Kidney (tissue), 14 donors: ENCODE results near the gene PPM1H. TPM values are rescaled to one million over a fixed set of nuclear protein-coding genes. Genes with fewer than 3 reads are reported as not detected.

Source experiments
- DNase-seq, 5 donors: peaks; one replicate each; pipeline ENCODE4 v3.0.0-alpha.2; 2013 to 2020
- FAIRE-seq: peaks from 2 replicates; lab custom pipeline; 2012; peaks lifted over from hg19 to GRCh38; lab: Jason Lieb, UNC
- H3K27ac ChIP-seq, 2 donors: one replicate each; pipeline ENCODE4 v1.7.0; 2013; ENCODE audit warnings: low read depth in 2 of 2, low read length in 2 of 2, inconsistent platforms in 1 of 2
- H3K27me3 ChIP-seq: one replicate; pipeline ENCODE4 v1.7.1; 2013; ENCODE audit warnings: low read length, inconsistent platforms; ENCODE audit not compliant: control insufficient read depth, insufficient read depth
- H3K36me3 ChIP-seq, 3 donors: one replicate each; pipeline versions ENCODE4 v1.7.0 to v1.7.1; 2013; ENCODE audit warnings: low read length in 3 of 3, control low read depth in 1 of 3, inconsistent platforms in 1 of 3; ENCODE audit not compliant: insufficient read depth in 3 of 3, control insufficient read depth in 2 of 3
- H3K4me1 ChIP-seq, 3 donors: one replicate each; pipeline versions ENCODE4 v1.7.0 to v1.7.1; 2013; ENCODE audit warnings: low read length in 3 of 3, inconsistent platforms in 1 of 3, low read depth in 1 of 3; ENCODE audit not compliant: control insufficient read depth in 2 of 3, insufficient read depth in 2 of 3
- H3K4me3 ChIP-seq, 3 donors: one replicate each; pipeline versions ENCODE4 v1.7.0 to v1.8.1; 2013; ENCODE audit warnings: low read length in 3 of 3, control low read depth in 1 of 3, inconsistent platforms in 1 of 3
- H3K9ac ChIP-seq, 3 donors: one replicate each; pipeline versions ENCODE4 v1.7.0 to v1.7.1; 2013; ENCODE audit warnings: low read length in 3 of 3, control low read depth in 1 of 3, inconsistent platforms in 1 of 3
- H3K9me3 ChIP-seq, 3 donors: one replicate each; pipeline versions ENCODE4 v1.7.0 to v1.7.1; 2013; ENCODE audit warnings: low read length in 3 of 3, control low read depth in 1 of 3, inconsistent platforms in 1 of 3; ENCODE audit not compliant: control insufficient read depth in 2 of 3, insufficient read depth in 1 of 3
- intact Hi-C: fragments of 100-400 bp; cut with DNase I; formaldehyde crosslinking; loops from one replicate; pipeline ENCODE4 v1.11.1; 2022
- polyA plus RNA-seq: library from polyadenylated mRNA; stranded (reverse); fragments of 350-450 nt; fragmentation: Illumina TruSeq; extraction: RNeasy Lipid Tissue Mini Kit (QIAGEN cat#74804); gene quantifications from one replicate; pipeline ENCODE4 v1.2.3, GENCODE V29; 2014; ENCODE audit warnings: low read depth, low replicate concordance; ENCODE audit not compliant: insufficient read depth
- total RNA-seq: library from RNA; stranded (reverse); fragmentation: NEBNext Ultra II Directional; extraction: Animal tissue kit (Norgen Biotek cat#: 25700); gene quantifications from one replicate; pipeline ENCODE4 v1.2.1, GENCODE V29; 2021
- TF ChIP-seq, protein P1 (sequence below): IDR thresholded peaks from 3 replicates; pipeline ENCODE4 v1.5.1; 2012; ENCODE audit warnings: mild to moderate bottlenecking, moderate library complexity, borderline replicate concordance; ENCODE audit not compliant: insufficient read depth; ENCODE audit errors: extremely low read depth
- donor health status: control.
- donor health status: control.
- donor health status: control.
- donor health status: control.
- donor health status: control.
- donor health status: DM: yes; HTN: yes; CAD: no.
- donor health status: Normal renal cell carcinoma (clear cell type).

The PPM1H gene
- total and polyA plus RNA-seq, 2 donors from 2014 or later: 8.7 to 25.0 TPM

GRCh38 chr12:62770381-62770780 lies 164.6 kb downstream of the PPM1H start:
- DNase-seq (no peak), FAIRE-seq (no peak)
- intact Hi-C loops: no loop called here
- Histone ChIP-seq H3K4me3 (no peak overlapping the region), H3K27me3 (no peaks in the 10 kb centered on the region), H3K9me3 (no peaks in the 10 kb centered on the region), H3K9ac (no peak overlapping the region), H3K4me1 (no peaks in the 10 kb centered on the region), H3K27ac (no peak overlapping the region), H3K36me3 (no peaks in the 10 kb centered on the region)
- TF ChIP-seq, protein P1, sequence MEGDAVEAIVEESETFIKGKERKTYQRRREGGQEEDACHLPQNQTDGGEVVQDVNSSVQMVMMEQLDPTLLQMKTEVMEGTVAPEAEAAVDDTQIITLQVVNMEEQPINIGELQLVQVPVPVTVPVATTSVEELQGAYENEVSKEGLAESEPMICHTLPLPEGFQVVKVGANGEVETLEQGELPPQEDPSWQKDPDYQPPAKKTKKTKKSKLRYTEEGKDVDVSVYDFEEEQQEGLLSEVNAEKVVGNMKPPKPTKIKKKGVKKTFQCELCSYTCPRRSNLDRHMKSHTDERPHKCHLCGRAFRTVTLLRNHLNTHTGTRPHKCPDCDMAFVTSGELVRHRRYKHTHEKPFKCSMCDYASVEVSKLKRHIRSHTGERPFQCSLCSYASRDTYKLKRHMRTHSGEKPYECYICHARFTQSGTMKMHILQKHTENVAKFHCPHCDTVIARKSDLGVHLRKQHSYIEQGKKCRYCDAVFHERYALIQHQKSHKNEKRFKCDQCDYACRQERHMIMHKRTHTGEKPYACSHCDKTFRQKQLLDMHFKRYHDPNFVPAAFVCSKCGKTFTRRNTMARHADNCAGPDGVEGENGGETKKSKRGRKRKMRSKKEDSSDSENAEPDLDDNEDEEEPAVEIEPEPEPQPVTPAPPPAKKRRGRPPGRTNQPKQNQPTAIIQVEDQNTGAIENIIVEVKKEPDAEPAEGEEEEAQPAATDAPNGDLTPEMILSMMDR: no peak

GRCh38 chr12:62769076-62769619 lies 165.8 kb downstream of the PPM1H start:
- DNase-seq (no peak), FAIRE-seq (no peak)
- Histone ChIP-seq H3K4me1 (no peaks in the 10 kb centered on the region), H3K27ac (no peak overlapping the region), H3K9ac (no peak overlapping the region), H3K36me3 (no peaks in the 10 kb centered on the region), H3K4me3 (no peak overlapping the region), H3K9me3 (no peaks in the 10 kb centered on the region), H3K27me3 (no peaks in the 10 kb centered on the region)
- intact Hi-C loops: no loop called here
- TF ChIP-seq, protein P1: no peak

- no peaks in the 10 kb centered on the region for H3K36me3 ChIP-seq
- H3K9ac ChIP-seq: no peak overlapping the region
- no peaks in the 10 kb centered on the region for H3K9me3 ChIP-seq
- H3K4me1 ChIP-seq: peaks cover 0 to 10% (median 3%) of the 10 kb centered on the region in 3 donors
- no peak overlapping the region for H3K4me3 ChIP-seq
- H3K27ac ChIP-seq: no peak overlapping the region
- FAIRE-seq: no peak
- H3K27me3 ChIP-seq: no peaks in the 10 kb centered on the region
- no peak for DNase-seq
- intact Hi-C loops: no loop called here
- TF ChIP-seq, protein P1: no peak
Observed at GRCh38 chr12:62767946-62768345, 167.0 kb downstream of the PPM1H start.

DNA sequence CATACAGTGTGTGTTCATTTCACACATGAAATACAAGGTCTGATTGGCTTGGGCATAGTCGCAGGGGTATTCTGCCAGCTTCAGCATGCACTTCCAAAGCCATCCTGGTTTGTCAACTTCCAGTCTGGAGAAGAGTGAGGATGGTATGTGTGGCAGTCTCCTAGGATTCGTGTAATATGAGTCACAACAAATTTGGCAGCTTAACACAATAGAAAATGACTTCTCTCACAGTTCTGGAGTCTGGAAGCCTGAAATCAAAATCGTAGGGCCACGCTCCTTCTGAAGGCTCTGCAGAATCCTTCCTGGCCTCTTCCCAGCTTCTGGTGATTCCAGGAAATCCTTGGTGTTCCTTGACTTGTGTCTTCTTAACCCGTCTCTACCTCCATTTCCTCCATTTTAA lies 167.5 kb downstream of the PPM1H start:
- no peak overlapping the region for H3K9ac ChIP-seq
- no peaks in the 10 kb centered on the region for H3K36me3 ChIP-seq
- no peaks in the 10 kb centered on the region for H3K9me3 ChIP-seq
- TF ChIP-seq, protein P1: no peak
- DNase-seq: no peak
- intact Hi-C loops: no loop called here
- H3K4me1 ChIP-seq: peaks cover 0 to 10% (median 3%) of the 10 kb centered on the region in 3 donors
- FAIRE-seq: no peak
- H3K27ac ChIP-seq: no peak overlapping the region
- H3K4me3 ChIP-seq: no peak overlapping the region
- H3K27me3 ChIP-seq: no peaks in the 10 kb centered on the region
